ENCODE measurements around the gene DDIT4.

Gene DDIT4

DNA sequence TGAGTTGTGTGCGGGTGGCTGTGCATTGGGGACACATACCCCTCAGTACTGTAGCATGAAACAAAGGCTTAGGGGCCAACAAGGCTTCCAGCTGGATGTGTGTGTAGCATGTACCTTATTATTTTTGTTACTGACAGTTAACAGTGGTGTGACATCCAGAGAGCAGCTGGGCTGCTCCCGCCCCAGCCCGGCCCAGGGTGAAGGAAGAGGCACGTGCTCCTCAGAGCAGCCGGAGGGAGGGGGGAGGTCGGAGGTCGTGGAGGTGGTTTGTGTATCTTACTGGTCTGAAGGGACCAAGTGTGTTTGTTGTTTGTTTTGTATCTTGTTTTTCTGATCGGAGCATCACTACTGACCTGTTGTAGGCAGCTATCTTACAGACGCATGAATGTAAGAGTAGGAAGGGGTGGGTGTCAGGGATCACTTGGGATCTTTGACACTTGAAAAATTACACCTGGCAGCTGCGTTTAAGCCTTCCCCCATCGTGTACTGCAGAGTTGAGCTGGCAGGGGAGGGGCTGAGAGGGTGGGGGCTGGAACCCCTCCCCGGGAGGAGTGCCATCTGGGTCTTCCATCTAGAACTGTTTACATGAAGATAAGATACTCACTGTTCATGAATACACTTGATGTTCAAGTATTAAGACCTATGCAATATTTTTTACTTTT, 1.8 kb downstream of the DDIT4 start:
- TF ChIP-seq, protein P1, sequence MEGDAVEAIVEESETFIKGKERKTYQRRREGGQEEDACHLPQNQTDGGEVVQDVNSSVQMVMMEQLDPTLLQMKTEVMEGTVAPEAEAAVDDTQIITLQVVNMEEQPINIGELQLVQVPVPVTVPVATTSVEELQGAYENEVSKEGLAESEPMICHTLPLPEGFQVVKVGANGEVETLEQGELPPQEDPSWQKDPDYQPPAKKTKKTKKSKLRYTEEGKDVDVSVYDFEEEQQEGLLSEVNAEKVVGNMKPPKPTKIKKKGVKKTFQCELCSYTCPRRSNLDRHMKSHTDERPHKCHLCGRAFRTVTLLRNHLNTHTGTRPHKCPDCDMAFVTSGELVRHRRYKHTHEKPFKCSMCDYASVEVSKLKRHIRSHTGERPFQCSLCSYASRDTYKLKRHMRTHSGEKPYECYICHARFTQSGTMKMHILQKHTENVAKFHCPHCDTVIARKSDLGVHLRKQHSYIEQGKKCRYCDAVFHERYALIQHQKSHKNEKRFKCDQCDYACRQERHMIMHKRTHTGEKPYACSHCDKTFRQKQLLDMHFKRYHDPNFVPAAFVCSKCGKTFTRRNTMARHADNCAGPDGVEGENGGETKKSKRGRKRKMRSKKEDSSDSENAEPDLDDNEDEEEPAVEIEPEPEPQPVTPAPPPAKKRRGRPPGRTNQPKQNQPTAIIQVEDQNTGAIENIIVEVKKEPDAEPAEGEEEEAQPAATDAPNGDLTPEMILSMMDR (IDR thresholded peaks at IDR 0.05; ENCODE audit: borderline replicate concordance, control extremely low read depth, extremely low read depth, insufficient read depth, missing control alignments): no peak
- DNase-seq (ENCODE audit: low spot score): no peak
- in situ Hi-C loops (cut with MboI; ENCODE audit: low sequenced_read_pairs, unreplicated experiment): loop anchor here (10.0 kb wide), 1 partner anchor 59 kb away; no protein-coding TSS in a partner anchor

DNA sequence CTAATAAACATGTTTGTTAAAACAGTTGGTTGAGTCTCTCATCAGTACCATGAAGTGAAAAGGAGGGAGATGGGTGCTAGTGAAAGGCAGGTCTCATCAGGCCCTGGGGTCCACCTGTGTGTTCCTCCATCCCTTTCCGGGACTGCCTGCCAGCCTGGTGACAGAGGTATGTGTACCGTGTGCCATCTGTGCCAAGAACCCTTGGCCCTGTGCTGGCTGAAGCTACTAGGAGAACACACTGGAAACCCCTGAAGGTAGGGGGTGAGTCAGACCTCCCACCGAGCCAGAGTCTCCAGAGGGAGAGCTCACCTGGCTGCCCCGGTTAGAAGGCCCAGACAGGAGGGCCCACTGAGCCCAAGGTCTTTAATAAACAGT, 2.3 kb downstream of the DDIT4 start:
- TF ChIP-seq, protein P1 (IDR thresholded peaks at IDR 0.05; ENCODE audit: borderline replicate concordance, control extremely low read depth, extremely low read depth, insufficient read depth, missing control alignments): no peak
- DNase-seq (ENCODE audit: low spot score): no peak
- in situ Hi-C loops (cut with MboI; ENCODE audit: low sequenced_read_pairs, unreplicated experiment): loop anchor here (10.0 kb wide), 1 partner anchor 59 kb away; no protein-coding TSS in a partner anchor

DNA sequence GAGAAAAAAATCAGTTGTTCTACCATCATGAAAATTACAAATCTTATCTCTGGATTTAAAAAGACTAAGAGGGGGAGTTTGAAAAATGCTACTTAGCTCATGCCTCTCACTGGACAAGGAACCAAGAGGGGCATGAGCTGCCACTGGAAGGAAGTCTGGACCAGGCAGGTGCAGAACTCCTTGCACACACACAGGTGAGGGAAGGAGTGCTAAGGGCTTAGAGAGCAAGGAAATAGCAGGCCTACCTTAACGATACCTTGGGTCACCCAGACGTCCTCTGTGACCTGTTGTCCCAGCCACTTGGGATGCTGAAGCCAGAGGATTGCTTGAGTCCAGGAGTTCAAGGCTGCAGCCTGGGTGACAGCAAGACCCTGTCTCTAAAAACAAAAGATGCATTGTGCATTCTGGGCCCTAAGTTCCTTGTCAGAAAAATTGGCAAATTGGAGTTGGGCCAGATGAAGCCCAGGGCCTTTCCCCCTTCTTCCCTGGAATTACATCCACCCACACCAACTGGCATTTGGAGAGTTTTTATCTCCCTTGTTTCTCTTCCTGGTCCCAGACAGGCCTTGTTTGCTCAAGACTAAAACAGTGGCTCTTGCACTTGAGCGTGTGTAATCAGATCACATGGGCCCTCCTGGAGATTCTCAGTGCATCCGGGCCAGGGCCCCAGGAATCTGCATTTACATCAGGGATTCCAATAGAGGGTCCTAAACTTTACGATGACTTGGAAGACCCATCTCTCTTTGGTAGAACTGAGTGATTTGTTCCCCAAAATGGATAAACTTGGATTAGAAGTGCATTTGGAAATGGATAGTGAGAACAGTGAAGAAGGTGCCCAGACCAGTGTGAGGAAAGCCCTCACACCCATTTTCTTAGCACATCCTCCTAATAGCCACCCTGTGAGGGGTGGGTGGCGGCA, 3.0 kb downstream of the DDIT4 start:
- in situ Hi-C loops (cut with MboI; ENCODE audit: low sequenced_read_pairs, unreplicated experiment): loop anchor here (10.0 kb wide), 1 partner anchor 58 kb away; no protein-coding TSS in a partner anchor
- DNase-seq (ENCODE audit: low spot score): no peak
- TF ChIP-seq, protein P1 (IDR thresholded peaks at IDR 0.05; ENCODE audit: borderline replicate concordance, control extremely low read depth, extremely low read depth, insufficient read depth, missing control alignments): no peak

DNA sequence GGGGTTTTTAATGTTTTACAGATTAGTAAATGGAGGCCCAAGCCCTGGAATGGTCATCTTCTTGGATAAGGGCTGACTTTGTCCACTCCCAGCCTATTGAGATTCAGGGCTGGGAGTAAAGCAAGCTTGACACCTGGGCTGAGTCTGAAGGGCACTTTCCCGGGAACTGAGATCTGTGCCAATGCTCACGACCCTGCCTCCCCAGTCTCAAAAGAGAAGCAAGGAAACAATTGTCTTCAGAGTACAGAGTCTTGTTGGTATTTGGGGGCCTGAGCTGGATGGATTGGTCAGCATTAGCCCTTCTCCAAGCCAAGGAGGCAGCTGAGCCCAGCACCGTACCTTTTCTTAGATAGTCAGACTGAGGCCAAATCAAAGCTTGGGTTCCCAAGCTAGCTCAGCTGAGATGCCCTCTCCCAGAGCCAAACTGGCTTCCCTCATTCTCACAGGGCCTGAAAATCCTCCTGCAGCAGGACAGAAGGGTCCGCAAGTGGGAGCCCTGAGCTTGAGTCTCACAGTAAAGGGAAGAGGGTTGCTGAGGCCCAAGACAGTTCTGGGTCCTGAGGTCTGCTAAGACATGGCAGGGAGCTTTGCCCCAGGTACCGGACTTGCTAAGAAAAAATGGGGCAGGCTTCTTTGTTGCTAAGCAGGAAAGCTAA, 3.7 kb downstream of the DDIT4 start:
- TF ChIP-seq, protein P1 (IDR thresholded peaks at IDR 0.05; ENCODE audit: borderline replicate concordance, control extremely low read depth, extremely low read depth, insufficient read depth, missing control alignments): no peak
- DNase-seq (ENCODE audit: low spot score): no peak
- in situ Hi-C loops (cut with MboI; ENCODE audit: low sequenced_read_pairs, unreplicated experiment): loop anchor here (10.0 kb wide), 1 partner anchor 57 kb away; no protein-coding TSS in a partner anchor

DNA sequence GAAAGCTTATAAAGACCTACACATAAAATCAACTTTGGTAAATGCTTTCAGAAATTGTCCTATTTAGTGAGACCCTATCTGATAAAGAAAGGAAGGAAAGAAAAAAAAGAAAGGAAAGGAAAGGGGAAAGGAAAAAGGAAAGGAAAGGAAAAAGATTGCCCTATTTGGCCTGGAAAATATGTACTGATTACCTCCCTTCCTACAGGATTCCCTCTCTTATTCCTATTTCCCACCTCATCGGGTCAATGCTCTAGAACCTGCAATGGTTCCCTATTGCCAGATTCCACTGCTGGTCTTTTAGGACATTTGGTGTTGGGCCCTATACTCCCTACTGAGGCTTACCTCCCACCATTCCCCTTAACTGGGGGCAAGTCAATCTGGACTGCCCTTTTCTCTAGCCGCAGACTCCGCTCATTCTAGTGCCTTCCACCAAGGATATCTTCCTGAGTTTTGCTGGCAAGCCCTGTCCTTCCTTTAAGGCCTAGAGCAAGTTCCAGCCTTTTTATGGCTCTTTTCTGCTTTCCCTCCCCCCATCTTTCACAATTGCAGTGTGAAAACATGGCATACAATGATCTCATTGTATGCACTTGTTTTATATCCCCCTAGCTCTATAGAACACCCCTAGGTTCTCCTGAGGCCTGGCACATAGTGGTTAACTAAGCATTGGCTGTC, 4.4 kb downstream of the DDIT4 start:
- TF ChIP-seq, protein P1 (IDR thresholded peaks at IDR 0.05; ENCODE audit: borderline replicate concordance, control extremely low read depth, extremely low read depth, insufficient read depth, missing control alignments): no peak
- in situ Hi-C loops (cut with MboI; ENCODE audit: low sequenced_read_pairs, unreplicated experiment): loop anchor here (10.0 kb wide), 1 partner anchor 57 kb away; no protein-coding TSS in a partner anchor
- no peak for DNase-seq (ENCODE audit: low spot score)

Measured in GM13976 (cell line).